NCI-H82 treated with DMSO at 0.1 percent for 48 hours (cell line): ENCODE results near the gene HLA-DQA1.
"Not testable (repeated sequence)": the region's sequence is repeated elsewhere in the genome, so short reads cannot be mapped to it uniquely, and the experiment has no call there.

Experiments
- DNase-seq: peaks from one replicate; lab custom pipeline; 2025; ENCODE audit not compliant: unreplicated experiment; lab: John Stamatoyannopoulos, UW

HLA-DQA1 gene

DNA sequence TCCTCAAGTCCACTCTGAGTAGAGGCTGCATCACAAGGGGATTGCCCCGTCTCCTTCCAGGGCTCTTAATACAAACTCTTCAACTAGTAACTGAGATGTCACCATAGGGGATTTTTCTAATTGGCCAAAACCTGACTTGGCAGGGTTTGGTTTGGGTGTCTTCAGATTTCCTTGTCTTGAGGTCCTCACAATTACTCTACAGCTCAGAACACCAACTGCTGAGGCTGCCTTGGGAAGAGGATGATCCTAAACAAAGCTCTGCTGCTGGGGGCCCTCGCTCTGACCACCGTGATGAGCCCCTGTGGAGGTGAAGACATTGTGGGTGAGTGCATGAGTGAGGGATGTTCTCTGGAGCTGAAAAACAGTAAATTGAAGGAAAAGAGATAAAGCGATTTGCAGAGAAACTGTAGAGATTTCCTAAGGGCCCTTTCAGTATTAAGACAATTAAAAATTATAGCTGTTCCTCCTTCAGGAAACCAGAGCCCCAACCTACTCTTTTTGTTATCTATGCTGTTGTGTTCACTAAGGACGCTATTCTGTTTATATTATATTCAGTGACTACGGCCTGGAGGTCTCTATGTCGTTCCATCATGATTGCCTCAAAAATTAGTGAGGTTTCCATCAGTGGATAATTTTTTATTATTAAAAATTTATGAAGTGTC, at the start of gene HLA-DQA1:
Gene HLA-DQA1 (plus strand): TSS at position 188 of the 662 bp plus-strand sequence. CDS start 53 bp downstream, at position 241.
- DNase-seq = no peak

DNA sequence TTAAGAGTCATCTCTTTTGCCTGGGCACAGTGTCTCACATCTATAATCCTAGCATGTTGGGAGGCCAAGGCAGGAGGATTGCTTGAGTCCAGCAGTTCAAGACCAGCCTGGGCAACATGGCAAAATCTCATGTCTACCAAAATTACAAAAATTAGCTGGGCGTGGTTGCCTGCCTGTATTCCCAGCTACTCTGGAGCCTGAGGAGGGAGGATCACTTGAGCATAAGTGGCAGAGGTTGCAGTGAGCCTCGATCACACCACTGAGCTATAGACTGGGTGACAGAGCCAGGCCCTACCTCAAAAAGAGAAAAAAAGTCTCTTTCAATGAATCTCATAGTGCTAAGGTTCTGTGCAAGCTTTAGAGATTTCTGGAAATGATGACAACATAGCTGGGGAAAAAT, 49.0 kb upstream of the HLA-DQA1 start:
- DNase-seq = no peak

DNA sequence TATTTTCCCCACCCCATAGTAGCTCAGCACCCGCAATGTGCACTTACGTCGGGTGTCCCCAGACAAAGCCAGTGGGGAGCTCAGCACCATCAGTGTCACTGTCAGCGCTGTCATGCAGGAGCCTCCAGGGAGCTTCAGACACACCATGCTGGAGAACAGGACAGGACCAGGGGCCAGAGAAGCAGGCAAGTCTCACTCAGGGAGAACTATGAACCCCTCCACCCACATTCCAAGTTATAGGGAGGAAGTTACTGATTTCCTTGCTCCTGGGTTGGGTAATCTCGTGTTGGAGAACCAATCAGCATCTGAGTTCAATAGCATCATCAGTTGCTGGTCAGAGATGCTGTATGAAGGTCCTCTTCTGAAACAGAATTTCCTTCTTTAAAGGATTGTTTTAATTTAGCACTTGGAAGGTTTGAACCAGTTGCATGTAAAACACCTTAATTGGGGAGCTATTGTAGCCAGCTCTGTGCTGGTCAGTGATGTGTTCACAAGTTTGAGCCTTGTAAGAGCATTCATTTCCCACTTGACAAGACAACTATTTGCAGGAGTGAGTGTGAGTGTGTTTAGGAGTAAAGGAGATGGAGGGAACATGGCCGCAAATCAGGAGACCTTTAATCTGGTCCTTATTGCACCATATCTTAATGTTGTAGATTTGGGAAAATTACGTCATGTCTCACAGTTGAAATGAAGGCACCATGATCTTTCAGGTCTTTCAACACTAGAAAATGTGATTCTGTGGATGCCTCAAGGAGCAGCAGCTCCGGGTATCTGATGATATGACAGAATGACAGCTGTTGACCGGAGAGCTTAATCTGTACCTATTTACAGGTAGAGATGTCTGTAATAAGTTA, 47.4 kb upstream of the HLA-DQA1 start, which contains the start of gene HLA-DRB1:
Gene HLA-DRB1 (minus strand): TSS at position 253 of the 854 bp plus-strand sequence. CDS start 106 bp downstream, at position 147.
- DNase-seq = no peak

DNA sequence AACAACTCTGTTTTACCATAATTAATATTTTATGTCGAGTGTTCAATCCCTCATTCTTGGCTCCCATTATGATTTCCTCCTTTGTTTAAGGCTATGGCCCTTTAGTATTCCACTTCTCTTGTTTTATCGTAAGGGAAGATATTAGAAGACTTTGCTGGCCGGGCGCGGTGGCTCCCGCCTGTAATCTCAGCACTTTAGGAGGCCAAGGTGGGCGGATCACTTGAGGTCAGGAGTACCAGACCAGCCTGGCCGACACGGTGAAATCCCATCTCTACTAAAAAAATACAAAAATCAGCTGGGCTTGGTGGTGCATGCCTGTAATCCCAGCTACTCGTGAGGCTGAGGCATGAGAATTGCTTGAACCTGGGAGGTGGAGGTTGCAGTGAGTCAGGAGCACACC, 46.5 kb upstream of the HLA-DQA1 start:
- DNase-seq = not testable (repeated sequence)

DNA sequence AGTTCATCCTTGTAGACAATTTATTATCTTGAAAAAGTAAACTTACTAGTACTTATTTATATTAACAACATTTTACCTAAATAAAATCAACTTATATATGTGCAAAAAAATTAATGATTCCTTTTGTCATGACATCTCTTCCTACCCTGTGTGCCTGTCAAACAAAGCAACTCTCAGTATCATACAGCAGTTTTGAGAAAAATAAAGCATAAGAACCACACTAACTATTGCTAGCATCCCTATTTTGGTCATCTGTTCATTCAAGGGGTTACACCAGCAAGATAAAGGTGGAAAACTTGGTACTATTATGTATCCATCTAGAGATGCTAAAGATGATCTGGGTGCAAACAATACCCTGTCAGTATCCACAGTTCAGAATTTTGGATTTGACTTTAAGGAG, 40.2 kb upstream of the HLA-DQA1 start:
- no peak for DNase-seq

DNA sequence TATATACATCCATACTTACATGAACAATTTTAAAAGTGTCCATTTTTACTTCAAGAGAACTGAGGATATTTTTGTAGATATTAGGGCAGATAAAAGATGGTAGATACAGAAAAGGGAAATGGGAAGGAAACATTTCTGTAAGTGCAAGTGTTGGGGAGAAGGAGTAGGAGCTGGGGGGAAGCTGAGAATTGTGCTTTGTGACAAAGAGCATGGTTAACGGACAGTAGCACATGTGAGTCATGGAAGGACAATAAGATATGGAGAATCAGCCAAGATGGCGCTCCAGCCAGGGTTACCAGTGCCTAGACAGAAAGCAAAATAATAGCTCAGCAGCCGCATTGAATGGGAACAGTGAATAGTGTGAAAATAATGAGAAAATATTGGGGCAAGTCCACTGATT, 34.8 kb upstream of the HLA-DQA1 start:
- no peak for DNase-seq

DNA sequence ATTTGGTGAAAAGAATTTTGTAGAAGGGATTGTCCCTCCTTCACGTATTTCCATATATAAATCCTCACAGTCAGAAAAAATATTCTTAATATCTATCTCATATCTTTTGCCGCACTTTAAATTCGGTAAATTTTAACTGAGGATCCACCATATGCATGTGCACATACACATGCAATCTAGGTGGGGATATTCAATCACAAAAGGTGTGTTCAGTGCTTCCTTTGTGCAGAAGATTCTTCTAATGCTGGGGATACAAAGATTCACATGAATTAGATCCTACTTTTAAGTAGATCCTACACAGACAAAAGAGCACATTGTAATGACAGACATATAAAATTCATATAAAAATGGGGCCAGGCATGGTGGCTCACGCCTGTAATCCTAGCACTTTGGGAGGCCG, 34.0 kb upstream of the HLA-DQA1 start:
- no peak for DNase-seq

DNA sequence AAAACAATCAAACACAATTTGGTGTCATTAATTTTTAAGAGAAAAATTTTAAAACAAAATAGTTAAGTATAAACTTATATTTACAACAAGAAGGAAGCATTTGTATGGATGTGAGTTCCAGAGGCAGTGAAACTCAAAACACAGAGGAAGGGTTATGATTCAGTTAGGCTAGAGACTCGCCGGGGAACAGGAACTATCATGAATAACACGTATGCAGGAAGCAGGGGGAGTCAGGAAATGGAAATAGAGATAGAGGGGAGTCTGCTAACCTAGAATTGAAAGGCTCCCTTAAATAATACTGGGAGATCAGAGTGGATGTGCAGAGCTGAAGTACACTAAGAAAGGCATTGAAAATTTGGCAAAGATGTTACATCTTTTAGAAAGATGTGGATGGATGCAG, 33.3 kb upstream of the HLA-DQA1 start:
- no peak for DNase-seq

DNA sequence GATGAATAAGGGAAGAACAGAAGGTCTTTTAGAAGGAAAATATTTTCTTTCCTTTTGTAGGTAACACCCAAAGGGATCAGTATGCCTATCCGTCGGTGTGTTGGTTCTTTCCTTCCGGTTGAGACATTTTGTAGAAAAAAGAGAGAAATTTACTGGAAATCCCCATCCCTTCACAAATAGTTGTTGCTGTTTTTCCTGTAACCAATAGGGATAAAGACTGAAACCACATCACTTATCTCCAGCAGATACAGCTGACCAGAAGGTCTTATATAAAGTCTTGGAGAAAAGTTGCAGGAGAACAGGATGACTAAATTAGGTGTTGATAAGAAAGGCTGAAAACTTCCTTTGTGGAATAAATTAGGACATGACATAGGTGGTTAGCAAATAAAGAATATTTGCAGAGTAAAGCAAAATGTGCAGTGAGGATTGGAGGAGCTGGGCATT, 32.8 kb upstream of the HLA-DQA1 start:
- no peak for DNase-seq

DNA sequence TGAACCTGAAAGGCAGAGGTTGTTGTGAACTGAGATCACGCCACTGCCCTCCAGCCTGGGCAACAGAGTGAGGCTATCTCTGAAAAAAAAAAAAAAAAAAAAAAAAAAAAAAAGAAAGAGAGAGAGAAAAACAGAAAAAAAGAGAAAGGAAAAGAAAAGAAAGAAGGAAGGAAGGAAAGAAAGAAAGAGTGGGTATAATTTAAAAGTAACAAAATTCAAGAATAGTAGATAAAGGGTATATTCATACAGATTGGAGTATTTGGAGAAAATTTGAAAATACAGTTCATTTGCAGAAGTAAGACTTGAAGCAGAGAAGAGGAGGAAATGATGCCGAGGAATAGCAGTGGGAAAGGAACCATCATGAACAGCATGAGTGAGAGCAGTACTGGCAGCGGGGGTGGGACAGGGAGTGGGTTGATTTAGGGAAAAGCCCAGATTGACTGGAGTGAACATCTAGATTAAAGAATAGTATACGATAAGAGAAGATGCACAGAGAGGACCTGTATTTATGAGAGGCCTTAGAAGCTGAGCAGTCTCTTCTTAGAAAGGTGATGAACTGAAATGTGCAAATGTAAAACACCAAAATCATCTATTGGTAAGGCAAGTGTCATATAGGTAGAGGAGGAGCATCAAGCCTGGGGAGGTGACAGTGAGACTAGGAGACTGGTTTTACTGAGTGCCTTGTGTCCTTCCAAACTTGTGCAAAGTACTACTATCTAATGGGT, 29.8 kb upstream of the HLA-DQA1 start:
- DNase-seq = no peak

DNA sequence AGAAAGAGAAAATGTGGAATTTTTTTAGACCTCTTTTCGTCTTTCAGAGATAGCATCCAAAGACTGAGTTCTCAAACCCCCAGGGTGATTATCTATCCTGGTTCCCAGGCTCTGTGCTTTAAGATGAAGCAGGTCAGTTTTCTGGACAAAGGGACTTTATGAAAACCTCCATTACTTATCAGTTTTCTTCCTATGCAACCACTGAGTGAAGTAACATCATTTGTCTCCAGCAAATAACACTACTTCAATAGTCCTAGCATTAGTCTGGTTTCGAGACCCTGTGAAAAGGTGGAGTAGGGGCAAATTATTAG, 29.3 kb upstream of the HLA-DQA1 start:
- no peak for DNase-seq

DNA sequence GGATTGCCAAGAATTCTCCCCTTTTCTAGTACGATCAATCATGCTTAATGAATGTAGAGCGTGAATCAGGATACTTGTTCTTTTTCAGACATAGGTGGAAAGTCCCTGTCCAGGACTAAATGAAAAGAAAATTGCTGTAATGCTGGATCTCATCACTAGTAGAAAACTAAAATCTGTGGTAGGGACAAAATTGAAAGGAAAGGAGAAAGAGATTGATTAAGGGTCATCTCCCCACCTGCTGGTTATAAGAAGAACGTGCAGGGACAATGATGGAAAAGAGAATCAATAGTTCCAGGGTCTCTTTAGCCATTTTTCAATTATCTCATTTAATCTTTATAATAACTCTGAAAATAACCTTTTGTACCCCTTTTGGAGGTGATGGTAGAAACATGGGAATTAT, 28.8 kb upstream of the HLA-DQA1 start:
- DNase-seq = no peak

DNA sequence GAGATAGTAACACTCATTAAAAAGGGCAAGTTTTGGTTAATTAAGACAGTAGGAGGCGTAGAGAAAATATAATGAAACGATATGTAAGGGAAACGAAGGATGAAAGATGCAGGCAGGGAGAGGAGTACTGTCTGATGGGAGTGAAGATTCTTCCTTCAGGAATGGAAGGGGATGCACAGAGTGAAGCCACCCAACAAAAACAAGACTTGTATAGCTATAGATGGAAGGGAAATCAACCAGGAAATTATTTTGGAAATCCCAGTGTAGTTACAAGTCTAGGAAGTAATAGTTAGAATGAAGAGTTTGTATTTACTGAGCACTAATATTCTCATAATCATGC, 27.8 kb upstream of the HLA-DQA1 start:
- no peak for DNase-seq

DNA sequence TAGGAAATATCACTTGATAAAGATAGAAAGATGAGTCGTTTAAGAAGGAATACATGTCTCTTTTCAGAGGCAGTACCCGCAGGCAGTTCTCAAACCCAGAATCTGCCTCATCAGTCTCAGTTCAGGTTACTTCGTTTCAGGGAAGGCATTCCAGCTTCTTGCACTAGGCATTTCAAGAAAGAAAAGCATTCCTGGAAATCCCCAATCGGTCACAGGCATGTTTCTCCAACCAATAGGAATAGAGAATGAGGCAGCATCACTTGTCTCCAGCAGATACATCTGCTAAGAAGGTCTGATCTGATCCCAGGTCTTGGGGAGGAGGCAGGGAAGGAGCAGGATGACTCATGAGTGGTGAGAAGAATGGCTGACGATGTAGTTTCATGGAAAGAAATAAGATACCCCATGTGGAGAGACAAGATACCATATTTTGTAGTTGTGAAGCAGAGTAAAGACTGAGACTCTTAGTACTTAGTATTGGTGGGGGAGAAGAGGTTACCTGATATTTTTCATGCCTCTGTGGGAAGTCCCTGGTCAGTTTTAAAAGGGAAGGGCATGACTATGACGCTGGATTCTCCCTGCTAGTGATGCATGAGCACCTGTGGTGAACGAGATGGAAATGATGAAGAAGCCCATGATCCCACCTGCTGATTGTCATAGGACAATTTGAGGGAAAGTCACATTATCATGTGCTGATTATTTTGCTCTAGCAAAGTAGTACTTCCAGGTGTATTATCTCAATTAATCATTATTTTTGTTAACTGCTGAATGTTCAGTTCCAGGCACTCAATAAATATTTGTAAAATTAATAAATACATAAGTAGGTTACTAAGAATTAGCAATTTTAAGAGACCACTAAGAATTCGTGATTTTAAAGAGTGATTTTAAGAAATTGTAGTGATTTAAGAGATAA, 27.2 kb upstream of the HLA-DQA1 start:
- peak; percentile 45 for DNase-seq

DNA sequence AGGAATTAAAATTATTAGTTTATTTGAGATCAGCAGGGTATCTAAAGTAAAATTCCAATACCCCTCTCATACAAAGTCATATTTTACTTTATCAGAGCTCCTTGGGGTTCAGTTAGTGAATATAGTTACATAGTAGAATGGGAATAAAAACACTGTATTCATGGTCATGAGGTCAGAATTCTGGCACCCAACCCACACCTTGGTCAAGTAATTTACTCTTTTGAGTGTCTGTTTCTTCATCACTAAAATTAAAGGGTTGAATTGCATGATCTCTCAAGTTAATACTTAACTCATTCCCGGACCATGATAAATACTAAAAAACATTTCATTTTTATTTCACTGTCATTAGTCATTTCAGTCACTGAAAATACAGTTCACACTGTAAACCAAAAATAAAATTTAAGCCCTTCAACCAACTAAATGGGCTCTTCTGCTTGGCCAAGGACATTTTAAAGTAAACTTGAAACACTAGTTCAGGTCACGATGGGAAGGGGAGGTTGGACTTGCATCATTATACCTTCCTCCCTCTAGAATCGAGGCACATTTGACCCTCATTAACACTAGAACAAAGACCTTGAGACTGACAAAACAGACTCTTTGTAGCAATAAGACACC, 26.4 kb upstream of the HLA-DQA1 start:
- no peak for DNase-seq

DNA sequence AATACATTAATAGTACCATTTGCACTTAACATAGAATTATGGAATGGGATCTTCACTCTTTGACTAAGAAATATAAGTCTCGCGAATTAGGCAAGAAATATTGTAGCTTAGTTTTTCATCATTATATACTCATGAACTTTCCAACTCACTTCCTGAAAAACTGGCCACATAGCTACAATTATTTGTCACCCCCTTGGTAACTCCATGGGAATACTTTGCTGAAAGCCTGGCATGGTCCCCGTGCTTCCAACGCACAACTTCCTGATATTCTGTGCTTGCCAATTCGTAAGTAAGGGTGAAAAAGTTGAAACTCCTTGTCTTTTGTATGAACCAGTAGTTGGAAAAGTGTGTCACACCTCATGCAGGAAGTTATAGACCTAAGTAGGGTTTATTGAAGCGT, 23.7 kb upstream of the HLA-DQA1 start:
- DNase-seq = no peak

DNA sequence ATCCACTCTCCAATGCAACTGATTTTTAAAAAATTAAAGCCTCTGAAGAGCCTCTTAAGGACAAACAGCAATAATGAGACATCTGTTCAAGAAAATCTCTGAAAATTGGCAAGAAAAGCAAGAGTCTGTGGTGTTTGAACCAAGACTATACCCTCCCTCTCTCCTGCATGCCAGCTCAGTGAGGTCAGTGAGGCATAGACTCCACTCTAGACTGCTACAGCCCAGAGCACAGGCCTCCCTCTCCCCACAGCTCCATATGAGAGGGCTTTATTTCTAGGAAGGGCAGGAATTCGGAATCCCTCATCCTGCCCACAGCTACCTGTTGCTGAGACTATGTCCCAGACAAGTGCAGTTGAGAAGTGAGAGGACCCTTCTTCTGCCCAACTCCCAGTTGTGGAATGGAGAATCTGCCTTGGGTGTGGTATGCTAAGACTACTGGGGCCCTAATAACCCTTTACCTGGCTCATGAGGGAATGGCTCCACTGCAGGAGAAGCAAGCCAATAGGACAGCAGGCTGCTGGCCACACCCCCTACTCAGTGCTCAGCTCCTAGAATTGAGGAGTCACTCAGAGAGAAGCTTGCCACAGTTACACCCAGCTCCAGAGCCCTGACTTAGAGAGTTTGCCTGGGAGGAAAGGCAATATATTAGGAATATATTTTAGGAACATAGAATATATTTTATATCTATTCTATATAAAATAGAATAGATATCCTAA, 22.7 kb upstream of the HLA-DQA1 start:
- DNase-seq = no peak

DNA sequence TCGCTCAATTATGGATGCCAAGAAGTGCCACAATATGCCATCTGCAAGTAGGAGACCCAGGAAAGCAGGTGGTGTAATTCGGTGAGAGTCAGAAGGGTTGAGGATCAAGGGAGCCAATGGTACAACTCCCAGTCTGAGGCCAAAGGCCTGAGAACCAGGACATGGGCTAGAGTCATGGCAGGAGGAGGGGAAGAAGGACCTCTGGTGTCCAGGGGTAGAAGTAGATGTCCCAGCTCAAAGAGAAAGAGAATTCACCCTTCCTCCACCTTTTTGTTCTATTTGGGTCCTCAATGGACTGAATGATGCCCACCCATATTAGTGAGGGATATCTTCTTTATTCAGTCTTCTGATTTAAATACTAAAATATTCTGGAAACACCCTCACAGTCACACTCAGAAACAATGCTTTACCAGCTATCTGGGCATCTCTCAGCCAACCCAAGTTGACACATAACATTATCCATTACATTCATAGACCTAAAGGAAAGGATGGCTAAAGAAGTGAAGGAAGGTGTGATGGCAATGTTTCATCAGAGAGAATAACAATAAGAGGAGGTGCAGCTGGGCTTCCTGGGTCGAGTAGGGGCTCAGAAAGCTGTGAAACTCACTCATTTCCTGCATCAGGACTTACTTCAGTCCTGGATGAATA, 21.2 kb upstream of the HLA-DQA1 start:
- DNase-seq = no peak

DNA sequence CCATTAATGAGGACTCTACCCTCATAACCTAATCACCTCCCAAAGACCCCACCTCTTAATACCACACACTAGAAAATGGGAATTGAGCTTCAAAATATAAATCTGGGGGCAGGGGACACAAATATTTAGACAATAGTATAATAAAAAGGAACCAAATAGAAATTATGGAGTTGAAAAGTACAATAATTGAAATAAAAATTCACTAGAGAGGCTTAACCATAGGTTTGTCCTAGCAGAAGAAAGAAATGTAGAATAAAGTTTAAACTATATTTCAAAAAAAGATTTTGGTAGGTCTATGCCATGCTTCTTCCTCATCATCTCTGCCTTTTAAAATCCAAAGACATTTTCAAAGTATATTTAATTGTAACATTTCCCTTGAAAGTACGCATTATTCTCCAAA, 19.5 kb upstream of the HLA-DQA1 start:
- no peak for DNase-seq
